Right renal cortex interstitium (tissue), 3 donors: ENCODE data around the gene RBM22. TPM values are rescaled to one million over a fixed set of nuclear protein-coding genes. Genes with fewer than 3 reads are reported as not detected.

Experiments used
- polyA plus RNA-seq, 3 donors: library from polyadenylated mRNA; unstranded; fragments of 120-200 nt; gene quantifications; one replicate each; pipeline ENCODE4 v1.2.1, GENCODE V29; 2013; ENCODE audit not compliant: insufficient read length in 3 of 3

Gene RBM22
- polyA plus RNA-seq, 3 donors: 76.2 to 79.8 (median 79.0) TPM

Other genes starting within 250 kb of the RBM22 start
- 10 to 100 TPM; 52.3 to 54.2 (median 54.1) TPM for gene NDST1, start 192.9 kb downstream of the RBM22 start, polyA plus RNA-seq
- 10 to 100 TPM; 85.2 to 98.9 (median 97.3) TPM for gene SYNPO, start 60.4 kb downstream of the RBM22 start, polyA plus RNA-seq
- gene MYOZ3, start 39.8 kb downstream of the RBM22 start, polyA plus RNA-seq: 1 to 10 TPM; 5.7 to 6.2 (median 5.8) TPM
- 10 to 100 TPM; 55.5 to 60.9 (median 60.1) TPM for gene DCTN4, start 58.0 kb upstream of the RBM22 start, polyA plus RNA-seq
- 10 to 100 TPM; 22.5 to 23.9 (median 22.8) TPM for gene SMIM3, start 77.7 kb upstream of the RBM22 start, polyA plus RNA-seq
- 1 to 10 TPM in 1 of 3 donors, under 1 TPM in 2; 0.25 to 1.6 (median 0.48) TPM for gene IRGM, start 145.5 kb upstream of the RBM22 start, polyA plus RNA-seq
- 10 to 100 TPM; 39.0 to 50.1 (median 46.6) TPM for gene ZNF300, start 203.9 kb upstream of the RBM22 start, polyA plus RNA-seq